ENCODE measurements around the gene DSCAML1. TPM values are rescaled to one million over a fixed set of nuclear protein-coding genes. Genes with fewer than 3 reads are reported as not detected.
A peak's percentile ranks its signal among the peaks of the same experiment; 100 is the strongest.

Gene DSCAML1
- total and polyA plus RNA-seq, 4 donors, result 0.18 to 1.5 (median 1.1) TPM

GRCh38 chr11:117425679-117426296 is 371.2 kb downstream of the DSCAML1 start:
- ATAC-seq (ENCODE audit: insufficient read depth, low FRiP score), result no peak
- TF ChIP-seq, protein P1, sequence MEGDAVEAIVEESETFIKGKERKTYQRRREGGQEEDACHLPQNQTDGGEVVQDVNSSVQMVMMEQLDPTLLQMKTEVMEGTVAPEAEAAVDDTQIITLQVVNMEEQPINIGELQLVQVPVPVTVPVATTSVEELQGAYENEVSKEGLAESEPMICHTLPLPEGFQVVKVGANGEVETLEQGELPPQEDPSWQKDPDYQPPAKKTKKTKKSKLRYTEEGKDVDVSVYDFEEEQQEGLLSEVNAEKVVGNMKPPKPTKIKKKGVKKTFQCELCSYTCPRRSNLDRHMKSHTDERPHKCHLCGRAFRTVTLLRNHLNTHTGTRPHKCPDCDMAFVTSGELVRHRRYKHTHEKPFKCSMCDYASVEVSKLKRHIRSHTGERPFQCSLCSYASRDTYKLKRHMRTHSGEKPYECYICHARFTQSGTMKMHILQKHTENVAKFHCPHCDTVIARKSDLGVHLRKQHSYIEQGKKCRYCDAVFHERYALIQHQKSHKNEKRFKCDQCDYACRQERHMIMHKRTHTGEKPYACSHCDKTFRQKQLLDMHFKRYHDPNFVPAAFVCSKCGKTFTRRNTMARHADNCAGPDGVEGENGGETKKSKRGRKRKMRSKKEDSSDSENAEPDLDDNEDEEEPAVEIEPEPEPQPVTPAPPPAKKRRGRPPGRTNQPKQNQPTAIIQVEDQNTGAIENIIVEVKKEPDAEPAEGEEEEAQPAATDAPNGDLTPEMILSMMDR (IDR thresholded peaks at IDR 0.05; ENCODE audit: control extremely low read depth, extremely low read depth), result no peak
- no peak overlapping the region for H3K9ac ChIP-seq (ENCODE audit: insufficient read depth in 1 of 2, low read length in 2 of 2)
- H3K36me3 ChIP-seq (ENCODE audit: control insufficient read depth in 4 of 4, insufficient read depth in 4 of 4, low read length in 4 of 4), result no peaks in the 10 kb centered on the region
- DNase-seq, result peak in 1 of 3 donors; percentile 3
- no peaks in the 10 kb centered on the region for H3K4me1 ChIP-seq (ENCODE audit: control insufficient read depth in 5 of 5, insufficient read depth in 5 of 5, low read length in 5 of 5)
- no peaks in the 10 kb centered on the region for H3K27me3 ChIP-seq (ENCODE audit: control insufficient read depth in 3 of 3, insufficient read depth in 3 of 3, low read length in 2 of 3)
- H3K27ac ChIP-seq (ENCODE audit: low read depth in 1 of 2, low read length in 1 of 2), result no peak overlapping the region
- no peak overlapping the region for H3K4me3 ChIP-seq
- WGBS, 2 donors, result 55 to 60% methylated on average over 13 of the region's 13 CpGs
- no peaks in the 10 kb centered on the region for H3K9me3 ChIP-seq (ENCODE audit: control insufficient read depth in 4 of 4, insufficient read depth in 3 of 4, low read length in 3 of 4)

DNA sequence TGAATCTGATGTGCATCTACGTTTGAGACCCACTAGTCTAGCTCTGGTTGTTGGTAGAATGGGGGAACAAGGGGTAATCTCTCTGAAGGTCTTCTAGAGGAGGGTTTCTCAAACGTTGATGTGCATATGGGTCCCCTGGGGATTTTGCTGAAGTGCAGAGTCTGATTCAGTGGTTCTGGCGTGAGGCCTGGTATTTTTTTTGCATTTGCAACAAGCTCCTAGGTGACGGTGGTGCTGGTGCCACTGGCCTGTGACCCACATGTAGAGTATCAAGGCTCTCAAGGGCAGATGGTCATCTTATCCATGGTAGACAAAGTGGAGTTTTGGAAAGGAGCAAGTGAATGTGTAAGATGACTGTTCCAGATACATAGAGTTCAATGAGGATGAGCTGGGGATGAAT is 372.2 kb downstream of the DSCAML1 start:
- H3K27me3 ChIP-seq (ENCODE audit: control insufficient read depth in 3 of 3, insufficient read depth in 3 of 3, low read length in 2 of 3), result no peaks in the 10 kb centered on the region
- H3K4me3 ChIP-seq, result no peak overlapping the region
- TF ChIP-seq, protein P1 (IDR thresholded peaks at IDR 0.05; ENCODE audit: control extremely low read depth, extremely low read depth), result no peak
- DNase-seq, result no peak
- ATAC-seq (ENCODE audit: insufficient read depth, low FRiP score), result no peak
- no peak overlapping the region for H3K27ac ChIP-seq (ENCODE audit: low read depth in 1 of 2, low read length in 1 of 2)
- WGBS, 2 donors, result 70 to 80% methylated on average over 4 of the region's 4 CpGs
- H3K4me1 ChIP-seq (ENCODE audit: control insufficient read depth in 5 of 5, insufficient read depth in 5 of 5, low read length in 5 of 5), result no peaks in the 10 kb centered on the region
- no peaks in the 10 kb centered on the region for H3K9me3 ChIP-seq (ENCODE audit: control insufficient read depth in 4 of 4, insufficient read depth in 3 of 4, low read length in 3 of 4)
- no peaks in the 10 kb centered on the region for H3K36me3 ChIP-seq (ENCODE audit: control insufficient read depth in 4 of 4, insufficient read depth in 4 of 4, low read length in 4 of 4)
- no peak overlapping the region for H3K9ac ChIP-seq (ENCODE audit: insufficient read depth in 1 of 2, low read length in 2 of 2)

DNA sequence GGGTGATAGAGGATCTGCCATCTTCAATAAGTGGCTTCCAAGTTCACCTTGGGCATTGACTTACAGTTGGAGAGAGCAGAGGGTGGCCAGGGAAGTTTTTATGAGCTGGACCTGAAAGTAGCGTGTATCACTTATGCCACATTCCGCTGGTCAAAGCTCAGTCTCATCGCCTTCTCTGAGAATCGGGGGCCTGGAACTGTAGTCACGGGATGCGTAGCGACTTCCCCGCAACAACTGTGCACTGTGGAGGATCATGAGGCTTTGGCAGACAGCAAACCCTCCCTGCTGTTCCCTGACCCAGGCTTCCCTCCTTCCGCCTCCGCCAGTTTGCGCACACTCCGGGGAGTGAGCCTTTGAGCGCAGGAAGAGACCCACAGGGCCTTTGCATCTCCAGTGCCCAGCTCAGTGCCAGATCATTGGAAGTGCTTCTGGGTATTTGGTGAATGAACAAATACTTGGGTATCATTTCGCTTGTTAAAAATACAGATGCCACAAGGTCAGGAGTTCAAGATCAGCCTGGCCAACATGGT is 373.9 kb downstream of the DSCAML1 start:
- TF ChIP-seq, protein P1 (IDR thresholded peaks at IDR 0.05; ENCODE audit: control extremely low read depth, extremely low read depth), result no peak
- Histone ChIP-seq H3K4me1 (ENCODE audit: control insufficient read depth in 5 of 5, insufficient read depth in 5 of 5, low read length in 5 of 5) (no peaks in the 10 kb centered on the region), H3K27ac (ENCODE audit: low read depth in 1 of 2, low read length in 1 of 2) (no peak overlapping the region), H3K9me3 (ENCODE audit: control insufficient read depth in 4 of 4, insufficient read depth in 3 of 4, low read length in 3 of 4) (no peaks in the 10 kb centered on the region), H3K9ac (ENCODE audit: insufficient read depth in 1 of 2, low read length in 2 of 2) (no peak overlapping the region), H3K4me3 (no peak overlapping the region), H3K27me3 (ENCODE audit: control insufficient read depth in 3 of 3, insufficient read depth in 3 of 3, low read length in 2 of 3) (no peaks in the 10 kb centered on the region), H3K36me3 (ENCODE audit: control insufficient read depth in 4 of 4, insufficient read depth in 4 of 4, low read length in 4 of 4) (no peaks in the 10 kb centered on the region)
- DNase-seq (no peak), ATAC-seq (ENCODE audit: insufficient read depth, low FRiP score) (no peak)
- 87 to 92% methylated on average over 14 of the region's 14 CpGs for WGBS, 2 donors

DNA sequence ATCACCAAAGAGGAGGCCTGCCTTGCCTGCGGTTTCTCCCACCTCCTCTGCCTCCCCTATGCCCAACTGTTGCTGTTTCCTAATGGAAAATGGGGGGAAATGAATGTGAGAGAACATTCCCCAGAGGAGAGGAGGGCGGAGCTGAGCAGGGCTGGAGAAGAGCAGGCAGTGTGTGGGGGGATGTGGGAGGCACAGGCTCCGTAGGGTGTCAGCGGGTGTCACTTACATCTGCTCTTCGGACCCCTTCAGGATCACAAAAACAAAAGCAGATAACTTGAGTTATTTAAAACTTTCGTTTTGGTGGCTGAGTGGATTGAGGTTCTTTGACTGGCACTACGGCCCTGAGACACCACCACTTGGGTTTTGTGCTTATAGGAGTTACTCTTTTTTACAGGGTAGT is 375.5 kb downstream of the DSCAML1 start:
- WGBS, 2 donors, result 85 to 89% methylated on average over 7 of the region's 7 CpGs
- Histone ChIP-seq H3K4me3 (no peak overlapping the region), H3K27me3 (ENCODE audit: control insufficient read depth in 3 of 3, insufficient read depth in 3 of 3, low read length in 2 of 3) (no peaks in the 10 kb centered on the region), H3K27ac (ENCODE audit: low read depth in 1 of 2, low read length in 1 of 2) (no peak overlapping the region), H3K9ac (ENCODE audit: insufficient read depth in 1 of 2, low read length in 2 of 2) (no peak overlapping the region), H3K4me1 (ENCODE audit: control insufficient read depth in 5 of 5, insufficient read depth in 5 of 5, low read length in 5 of 5) (no peaks in the 10 kb centered on the region), H3K9me3 (ENCODE audit: control insufficient read depth in 4 of 4, insufficient read depth in 3 of 4, low read length in 3 of 4) (no peaks in the 10 kb centered on the region), H3K36me3 (ENCODE audit: control insufficient read depth in 4 of 4, insufficient read depth in 4 of 4, low read length in 4 of 4) (no peaks in the 10 kb centered on the region)
- DNase-seq (no peak), ATAC-seq (ENCODE audit: insufficient read depth, low FRiP score) (no peak)
- TF ChIP-seq, protein P1 (IDR thresholded peaks at IDR 0.05; ENCODE audit: control extremely low read depth, extremely low read depth), result no peak
